Activated CD4-positive, alpha-beta T cell treated with anti-CD3 and anti-CD28 coated beads, Interleukin-2, Interleukin-4, amounts not matched to agents 100 ng/mL and 50 ng/mL, durations not matched to agents 16 hours and 8 hours (primary cell): Measurements from ENCODE around the gene TRABD.
"Not testable (repeated sequence)": the region's sequence is repeated elsewhere in the genome, so short reads cannot be mapped to it uniquely, and the experiment has no call there.

Experiments
- DNase-seq: peaks from one replicate; pipeline ENCODE4 v3.0.0-alpha.2; 2020; ENCODE audit warnings: low spot score

TRABD gene, protein sequence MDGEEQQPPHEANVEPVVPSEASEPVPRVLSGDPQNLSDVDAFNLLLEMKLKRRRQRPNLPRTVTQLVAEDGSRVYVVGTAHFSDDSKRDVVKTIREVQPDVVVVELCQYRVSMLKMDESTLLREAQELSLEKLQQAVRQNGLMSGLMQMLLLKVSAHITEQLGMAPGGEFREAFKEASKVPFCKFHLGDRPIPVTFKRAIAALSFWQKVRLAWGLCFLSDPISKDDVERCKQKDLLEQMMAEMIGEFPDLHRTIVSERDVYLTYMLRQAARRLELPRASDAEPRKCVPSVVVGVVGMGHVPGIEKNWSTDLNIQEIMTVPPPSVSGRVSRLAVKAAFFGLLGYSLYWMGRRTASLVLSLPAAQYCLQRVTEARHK

DNA sequence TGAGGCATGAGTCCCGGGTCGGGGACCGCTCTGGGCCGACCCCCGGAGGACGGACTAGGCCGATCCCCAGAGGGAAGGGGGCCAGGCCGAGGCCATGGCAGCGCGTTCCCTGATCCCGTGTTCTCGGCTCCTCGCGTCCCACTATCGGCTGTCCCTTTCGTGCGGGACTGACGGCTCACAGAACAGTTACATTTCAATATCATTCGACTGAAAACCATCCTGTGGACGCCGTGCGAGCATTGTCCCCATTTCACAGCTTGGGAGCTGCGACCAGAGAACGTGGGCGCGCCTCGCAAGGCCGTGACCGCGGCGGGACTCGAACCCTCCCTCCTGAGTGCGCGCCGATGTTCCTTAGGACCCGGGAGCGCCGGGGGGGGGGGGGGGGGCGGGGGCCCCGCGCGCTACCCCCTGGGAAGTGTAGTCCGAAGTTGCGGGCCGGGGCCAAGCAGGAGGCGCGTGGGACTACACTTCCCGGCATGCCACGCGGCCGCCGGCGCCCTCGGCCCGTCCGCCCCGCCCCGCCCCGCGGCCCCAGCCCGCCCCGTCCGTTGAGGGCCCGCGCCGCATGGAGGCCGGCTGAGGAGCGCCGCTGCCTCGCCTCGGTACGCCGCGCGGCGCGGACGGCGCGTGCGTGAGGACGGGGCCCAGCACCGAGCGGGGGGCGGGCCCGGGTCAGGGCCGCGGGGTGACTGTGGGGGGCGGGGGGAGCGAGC lies at the start of gene TRABD:
Gene TRABD (plus strand): TSS at position 539 of the 713 bp plus-strand sequence. CDS start 7,148 bp downstream, outside the sequence.
- peak; percentile 91 for DNase-seq

DNA sequence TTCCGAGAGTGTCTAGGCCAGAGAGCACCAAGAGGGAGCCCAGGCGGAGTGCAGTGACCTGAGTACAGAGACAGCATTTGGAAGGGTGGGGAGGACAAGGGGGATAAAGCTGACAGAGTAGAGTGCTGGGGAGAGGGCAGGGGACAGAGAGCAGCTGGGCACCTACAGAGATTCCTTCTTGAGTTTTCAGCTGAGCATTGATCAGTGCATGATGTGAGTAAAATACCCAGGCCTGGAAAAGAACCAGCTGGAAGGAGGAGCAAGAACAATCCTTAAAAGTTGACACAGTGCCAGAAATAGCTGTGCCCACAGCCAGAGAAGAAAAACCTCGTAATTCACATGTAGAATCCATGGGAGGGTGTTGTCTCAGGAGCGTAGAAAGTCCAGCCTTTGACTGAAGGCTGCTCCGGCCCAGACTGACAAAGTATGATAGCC lies 49.1 kb upstream of the TRABD start:
- no peak for DNase-seq

DNA sequence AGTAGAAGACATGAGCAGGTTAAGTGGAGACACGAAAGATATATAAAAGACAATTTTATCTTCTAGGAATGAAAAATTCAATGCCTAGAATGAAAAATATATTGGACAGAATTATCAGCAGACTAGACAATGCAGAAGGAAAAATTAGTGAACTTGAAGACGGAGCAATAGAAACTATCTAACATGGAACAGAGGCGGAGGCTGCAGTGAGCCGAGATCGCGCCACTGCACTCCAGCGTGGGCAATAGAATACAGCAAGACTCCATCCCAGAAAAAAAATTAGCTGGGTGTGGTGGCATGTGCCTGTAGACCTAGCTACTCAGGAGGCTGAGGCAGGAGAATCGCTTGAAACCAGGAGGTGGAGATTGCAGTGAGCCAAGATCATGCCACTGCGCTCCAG lies 48.4 kb upstream of the TRABD start:
- not testable (repeated sequence) for DNase-seq

DNA sequence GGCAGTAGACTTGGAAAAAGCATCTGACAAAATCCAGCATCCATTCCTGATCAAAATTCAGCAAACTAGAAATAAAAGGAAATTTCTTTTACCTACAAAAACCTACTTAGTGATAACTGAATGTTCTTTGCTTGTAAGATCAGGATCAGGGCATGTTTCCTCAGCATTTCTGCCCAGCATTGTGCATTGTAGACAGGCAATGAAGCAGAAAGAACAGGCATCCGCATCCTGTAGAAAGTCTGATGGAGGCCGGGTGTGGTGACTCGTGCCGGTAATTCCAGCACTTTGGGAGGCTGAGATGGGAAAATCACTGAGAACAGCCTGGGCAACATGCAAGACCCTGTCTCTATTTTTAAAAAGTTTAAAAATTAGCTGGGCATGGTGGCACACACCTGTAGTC lies 47.7 kb upstream of the TRABD start:
- DNase-seq: no peak

DNA sequence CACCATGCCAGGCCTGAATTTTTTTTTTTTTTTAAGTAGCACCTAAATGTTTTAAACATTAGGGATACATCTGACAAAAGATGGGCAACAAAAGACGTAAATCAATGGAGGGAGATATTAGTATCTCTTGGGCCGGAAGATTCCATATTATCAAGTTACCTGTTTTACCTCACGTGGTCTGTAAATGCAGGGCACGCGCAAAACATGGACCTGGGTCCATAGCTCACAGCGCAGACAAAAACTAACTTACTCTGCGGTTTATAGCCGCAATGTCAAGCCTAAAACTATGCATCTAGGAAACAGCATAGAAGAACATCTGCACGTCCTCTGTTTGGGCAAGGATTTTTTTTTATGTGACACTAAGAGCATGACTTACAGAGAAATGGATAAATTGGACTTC lies 46.7 kb upstream of the TRABD start:
- DNase-seq: no peak

DNA sequence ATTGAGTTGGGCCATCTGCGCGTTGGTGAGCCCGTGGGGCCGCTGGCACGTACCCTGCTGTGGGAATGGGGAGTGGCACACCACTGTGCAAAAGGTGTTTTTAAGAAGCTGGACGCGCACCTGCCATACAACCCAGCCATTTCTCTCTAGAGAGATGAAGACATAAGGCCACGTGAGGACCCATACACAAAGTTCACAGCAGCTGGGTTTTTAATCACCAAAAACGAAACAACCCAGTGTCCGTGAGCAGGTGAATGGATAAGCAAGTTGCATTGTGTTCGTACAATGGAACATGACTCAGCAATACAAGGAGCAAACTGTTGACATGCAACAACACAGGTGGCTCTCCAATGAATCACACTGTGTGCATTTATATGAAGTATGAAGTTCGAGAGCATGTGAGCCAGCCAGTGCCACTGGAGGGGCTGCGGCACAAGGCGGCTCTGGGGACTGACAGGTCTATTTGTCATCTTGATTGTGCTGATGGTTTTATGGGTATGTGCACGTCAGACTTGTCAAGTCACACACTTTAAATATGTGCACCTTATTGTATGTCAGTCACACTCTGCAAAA lies 45.8 kb upstream of the TRABD start:
- peak; percentile 11 for DNase-seq

DNA sequence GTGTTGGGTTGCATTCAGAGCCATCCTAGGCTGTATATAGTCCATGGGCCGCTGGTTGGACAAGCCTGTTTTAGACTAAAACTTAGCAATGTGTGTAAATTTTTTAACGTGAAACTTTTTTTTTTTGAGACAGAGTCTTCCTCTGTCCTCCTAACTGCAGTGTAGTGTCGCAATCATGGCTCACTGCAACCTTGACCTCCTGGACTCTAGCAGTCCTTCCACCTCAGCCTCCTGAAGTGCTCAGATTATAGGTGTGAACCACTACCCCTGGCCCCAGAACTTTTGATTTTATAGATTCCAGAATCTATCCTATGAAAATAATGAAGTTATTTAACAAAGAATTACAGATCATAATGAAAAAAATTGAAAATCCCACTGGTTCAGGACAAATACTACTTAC lies 45.1 kb upstream of the TRABD start:
- no peak for DNase-seq

DNA sequence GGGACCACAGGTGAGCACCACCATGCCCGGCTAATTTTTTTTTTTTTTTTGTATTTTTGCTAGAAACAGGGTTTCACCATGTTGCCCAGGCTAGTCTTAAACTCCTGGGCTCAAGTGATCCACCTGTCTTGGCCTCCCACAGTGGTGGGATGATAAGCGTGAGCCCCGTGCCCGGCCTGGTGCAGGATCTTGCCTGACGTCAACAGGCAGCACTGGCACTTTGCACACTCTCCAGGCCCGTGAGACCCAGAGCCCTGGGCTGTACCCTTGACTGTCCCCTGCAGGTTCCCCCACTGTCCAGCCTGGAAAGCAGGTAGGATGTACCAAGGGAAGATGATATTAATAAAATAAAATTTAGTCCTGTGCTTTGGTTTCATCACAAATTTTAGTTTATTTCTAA lies 44.3 kb upstream of the TRABD start:
- no peak for DNase-seq

DNA sequence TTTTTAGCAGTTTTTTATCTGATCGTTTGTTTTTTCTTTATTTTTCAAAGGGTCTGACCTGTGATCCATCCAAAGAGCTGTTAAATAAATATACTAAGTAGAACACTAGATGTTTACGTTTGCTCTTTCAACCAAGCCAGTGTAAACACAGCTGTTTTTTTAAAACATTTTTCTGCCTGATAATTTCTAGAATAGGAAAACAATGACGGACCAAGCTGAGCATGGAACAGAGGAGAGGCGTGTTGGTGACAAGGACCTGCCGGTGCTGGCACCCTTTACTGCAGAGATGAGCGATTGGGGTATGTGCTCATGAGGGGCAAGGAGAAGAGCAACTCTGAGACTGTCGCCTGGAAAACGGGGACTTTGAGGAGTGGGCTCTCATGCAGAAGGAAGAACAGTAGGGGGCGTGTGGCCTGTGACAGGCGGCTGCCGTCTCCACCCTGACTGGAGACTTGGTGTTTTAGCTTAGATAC lies 43.8 kb upstream of the TRABD start:
- no peak for DNase-seq

DNA sequence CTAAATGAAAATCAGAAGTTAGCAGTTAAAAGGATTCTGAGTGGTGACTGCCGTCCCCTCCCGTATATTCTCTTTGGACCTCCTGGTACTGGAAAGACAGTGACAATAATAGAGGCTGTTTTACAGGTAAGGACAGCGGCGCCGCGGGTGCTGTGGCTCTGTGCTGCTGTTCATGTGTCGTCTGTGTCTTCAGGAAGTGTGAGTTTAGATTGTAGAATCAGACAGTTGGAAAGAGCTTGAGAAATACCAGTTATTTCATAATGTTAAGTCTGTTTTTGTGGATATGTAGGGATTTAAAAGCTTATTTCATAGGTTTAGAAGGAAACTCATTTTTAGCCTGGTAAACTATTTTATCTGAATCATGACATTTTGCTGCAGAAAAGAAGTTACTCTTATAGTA lies 42.6 kb upstream of the TRABD start:
- no peak for DNase-seq

DNA sequence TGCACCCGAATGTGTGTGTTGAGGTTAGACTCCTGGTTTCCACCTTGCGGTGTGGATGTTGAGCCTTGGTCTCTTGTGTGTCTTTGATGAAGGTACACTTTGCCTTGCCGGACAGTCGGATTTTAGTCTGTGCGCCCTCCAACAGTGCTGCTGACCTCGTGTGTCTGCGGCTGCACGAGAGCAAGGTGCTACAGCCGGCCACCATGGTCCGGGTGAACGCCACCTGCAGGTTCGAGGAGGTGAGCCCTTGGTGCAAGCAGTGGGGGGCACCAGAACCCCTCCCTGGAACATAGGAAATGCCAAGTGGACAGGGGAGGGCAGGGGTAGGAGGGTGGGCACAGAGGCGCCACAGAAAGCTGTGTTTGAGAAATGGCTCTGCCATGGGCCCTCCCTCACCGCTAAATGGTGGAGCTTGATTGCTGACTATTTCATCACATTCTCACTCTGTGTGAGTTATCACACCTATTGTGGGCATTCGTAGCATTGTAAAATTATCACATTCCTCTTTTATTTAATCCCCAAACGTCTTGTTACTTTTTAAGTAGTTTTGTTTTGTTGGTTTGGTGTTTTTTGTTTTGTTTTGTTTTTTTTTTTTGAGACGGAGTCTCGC lies 41.6 kb upstream of the TRABD start:
- DNase-seq: no peak

DNA sequence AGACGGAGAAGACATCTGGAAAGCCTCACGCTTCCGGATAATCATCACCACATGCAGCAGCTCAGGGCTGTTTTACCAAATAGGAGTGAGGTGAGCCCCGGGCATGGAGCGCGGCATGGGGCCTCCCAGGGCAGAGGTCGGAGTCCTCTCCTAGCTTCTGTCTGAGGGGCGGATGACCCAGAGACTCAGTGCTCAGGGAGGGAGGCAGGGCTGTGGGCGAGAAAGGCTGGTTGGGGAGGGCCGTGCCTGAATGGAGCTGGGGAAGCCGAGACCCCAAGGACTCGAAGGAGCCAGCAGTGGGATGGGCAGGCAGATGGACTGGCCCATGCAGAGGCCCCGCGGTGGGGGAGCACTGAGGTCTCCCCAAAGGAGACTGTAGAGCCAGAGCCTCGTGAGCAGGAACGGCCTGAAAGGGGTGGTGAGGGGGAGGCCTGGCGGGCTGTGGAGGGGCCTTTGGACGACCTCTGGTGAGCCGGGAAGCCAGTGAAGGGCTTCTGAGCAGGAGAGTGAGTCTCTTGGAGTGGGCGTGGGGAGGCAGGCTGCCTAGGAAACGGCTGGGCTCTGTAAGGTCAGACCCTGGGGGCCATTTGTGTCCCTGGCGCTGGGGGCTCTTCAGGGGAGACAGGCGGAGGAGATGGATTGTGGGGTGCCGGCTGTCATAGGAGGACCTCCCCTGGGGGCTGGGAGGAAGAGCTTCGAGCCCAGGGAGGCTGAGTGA lies 39.8 kb upstream of the TRABD start:
- no peak for DNase-seq

DNA sequence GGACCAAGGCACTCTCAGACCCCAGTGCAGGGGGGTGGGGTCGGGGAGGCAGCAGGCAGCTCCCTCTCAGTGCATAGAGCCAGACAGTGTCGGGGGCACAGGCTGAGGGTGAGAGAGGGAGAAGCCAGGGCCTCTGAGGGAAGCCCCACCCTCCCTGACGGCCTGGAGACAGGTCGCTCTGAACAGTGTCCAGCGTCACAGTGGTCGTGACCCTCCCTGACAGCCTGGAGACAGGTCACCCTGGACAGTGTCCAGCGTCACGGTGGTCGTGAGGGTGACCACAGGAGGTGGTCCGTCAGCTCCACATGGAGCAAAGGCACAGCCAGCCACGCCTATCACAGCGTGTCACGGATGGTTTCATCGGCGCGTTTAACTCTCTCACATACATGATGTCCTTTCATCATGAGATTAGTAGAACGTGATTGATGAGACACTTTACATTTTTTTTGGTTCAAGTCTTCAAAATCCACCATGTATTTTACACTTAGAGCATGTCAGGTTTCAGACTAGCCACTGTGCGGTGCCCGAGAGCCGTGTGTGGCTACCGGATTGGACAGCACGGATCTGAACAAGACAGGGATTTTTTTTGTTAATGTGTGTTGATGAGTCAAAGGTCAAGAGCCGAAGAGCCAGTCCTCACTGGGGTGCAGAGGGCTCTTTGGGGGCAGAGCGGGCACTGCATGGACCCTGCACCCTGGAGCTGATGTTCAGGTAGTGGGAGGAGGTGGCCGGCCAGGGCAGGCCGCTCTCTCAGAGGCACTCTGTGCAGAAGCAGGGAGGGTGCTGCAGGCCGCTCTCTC lies 39.1 kb upstream of the TRABD start:
- no peak for DNase-seq

DNA sequence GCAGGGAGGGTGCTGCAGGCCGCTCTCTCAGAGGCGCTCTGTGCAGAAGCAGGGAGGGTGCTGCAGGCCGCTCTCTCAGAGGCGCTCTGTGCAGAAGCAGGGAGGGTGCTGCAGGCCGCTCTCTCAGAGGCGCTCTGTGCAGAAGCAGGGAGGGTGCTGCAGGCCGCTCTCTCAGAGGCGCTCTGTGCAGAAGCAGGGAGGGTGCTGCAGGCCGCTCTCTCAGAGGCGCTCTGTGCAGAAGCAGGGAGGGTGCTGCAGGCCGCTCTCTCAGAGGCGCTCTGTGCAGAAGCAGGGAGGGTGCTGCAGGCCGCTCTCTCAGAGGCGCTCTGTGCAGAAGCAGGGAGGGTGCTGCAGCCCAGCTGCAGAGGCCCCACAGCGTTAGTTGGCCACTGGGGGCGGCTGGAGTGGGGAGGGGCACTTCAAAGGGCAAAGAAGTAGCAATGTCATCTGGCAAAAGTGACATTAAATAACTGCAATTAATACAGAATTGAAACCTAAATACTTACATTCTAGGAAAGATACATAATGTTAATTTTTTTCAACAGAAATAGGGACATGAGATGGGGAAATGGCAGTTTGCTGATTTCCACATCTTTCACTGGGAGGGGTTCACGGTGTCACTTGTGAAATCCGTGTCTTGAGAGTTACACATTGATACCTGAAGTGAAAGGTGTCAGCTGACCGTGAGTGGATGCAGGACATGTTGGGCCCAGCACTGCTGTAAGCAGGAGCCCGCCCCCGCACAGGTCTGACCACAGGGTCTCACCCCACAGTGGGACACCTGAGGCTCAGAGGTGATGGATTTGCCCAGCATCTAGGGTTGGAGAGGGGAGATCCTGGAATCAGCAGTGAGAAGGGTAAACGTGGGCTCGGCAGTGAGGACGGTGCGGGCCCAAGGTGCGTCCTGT lies 38.2 kb upstream of the TRABD start:
- not testable (repeated sequence) for DNase-seq

DNA sequence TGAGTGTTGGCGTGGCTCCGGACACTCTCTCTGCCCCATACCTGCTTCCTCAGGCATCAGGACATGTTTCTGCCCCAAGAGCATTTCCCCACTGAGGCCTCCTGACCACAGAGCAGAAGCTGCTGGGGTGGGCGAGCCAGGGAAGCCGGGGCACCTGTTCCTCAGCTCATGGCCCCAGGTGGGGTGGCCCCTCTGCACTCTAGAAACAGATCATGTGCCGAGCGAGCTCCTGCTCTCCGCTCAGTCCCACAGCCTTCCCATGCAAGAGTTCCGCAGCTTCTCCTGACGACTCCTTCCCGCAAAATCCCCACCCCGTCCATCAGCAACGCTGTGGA lies 37.6 kb upstream of the TRABD start:
- no peak for DNase-seq

DNA sequence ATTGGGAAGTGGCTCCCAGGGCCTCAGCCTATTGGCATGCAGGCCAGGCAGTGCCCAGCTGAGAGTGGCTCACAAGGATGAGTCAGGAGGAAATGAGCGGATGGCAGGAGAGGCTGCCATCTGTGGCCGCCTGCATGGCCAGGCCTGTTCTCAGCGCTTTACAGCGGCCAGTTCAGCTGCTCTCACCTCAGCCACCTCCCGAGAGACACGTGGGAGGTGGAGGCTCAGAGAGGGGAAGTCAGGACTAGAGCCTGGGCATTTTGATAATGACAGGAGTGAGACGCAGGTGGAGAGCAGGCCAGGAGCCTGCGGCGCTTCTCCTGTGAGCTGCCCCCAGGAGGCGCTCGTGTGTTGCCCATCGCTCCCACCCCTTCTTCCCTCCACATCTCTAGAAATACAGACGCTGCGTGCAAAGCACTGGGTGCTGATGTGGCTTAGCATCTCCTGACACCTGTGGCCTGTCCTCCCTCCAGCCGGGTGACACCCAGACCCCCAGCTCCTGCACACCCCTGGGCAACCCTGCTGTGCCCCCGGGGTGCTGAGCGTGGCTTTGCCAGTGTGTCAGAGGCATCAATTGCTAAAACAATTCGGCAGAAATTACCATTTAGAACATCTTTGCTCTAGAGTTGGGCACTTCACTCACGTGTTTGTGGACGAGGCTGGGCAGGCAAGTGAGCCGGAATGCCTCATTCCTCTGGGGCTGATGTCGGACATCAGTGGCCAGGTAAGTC lies 36.6 kb upstream of the TRABD start:
- DNase-seq: peak; percentile 71

DNA sequence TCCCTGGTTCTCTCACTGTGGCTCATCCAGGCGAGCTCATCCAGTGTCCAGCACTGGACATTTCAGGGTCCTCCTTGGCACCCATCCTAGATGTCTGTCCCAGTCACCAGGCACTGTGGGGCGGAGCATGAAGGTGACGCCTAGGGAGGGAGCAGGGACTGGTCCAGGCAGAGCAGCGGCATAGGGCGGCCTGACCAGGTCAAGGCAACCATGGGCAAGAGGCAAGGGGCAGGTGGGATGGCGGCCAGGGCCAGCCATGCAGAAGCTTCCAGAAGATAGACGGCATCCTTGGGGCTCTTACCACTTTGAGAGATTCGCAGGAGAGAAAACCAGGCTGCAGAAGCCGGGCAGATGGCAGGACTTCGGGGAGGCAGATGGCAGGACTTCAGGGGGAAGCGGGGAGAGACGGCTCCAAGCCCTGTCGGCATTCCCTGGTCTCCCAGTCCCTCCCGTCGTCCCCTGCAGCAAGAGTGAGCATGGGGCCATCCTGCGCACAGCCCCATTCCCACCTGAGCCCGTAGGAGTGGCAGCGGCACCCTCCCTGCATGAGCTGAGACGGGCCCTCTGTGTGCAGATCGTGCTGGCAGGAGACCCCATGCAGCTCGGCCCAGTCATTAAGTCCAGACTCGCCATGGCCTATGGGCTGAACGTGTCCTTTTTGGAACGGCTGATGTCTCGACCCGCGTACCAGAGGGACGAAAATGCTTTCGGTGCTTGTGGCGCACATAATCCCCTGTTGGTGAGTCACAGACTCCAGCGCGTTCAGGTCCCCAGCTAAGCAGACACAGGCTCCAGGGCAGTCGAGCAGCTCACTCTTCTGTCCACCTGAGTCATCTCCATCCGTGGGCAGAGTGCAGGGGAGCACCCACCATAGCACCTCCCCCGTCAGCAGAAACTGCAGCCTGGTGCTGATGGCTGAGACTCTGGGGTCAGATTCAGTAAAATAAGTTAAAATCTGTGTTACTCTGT lies 35.3 kb upstream of the TRABD start:
- DNase-seq: no peak
